Erythroblast (primary cell): Measurements from ENCODE around the gene FOXP2.

ENCODE experiments used
- GATA1 ChIP-seq: IDR thresholded peaks from 2 replicates; pipeline ENCODE4 v1.6.1; 2011; ENCODE audit warnings: low read depth, mild to moderate bottlenecking, control low read depth, low read length, moderate library complexity
- POLR2A ChIP-seq: IDR thresholded peaks from 2 replicates; pipeline ENCODE4 v1.6.1; 2011; ENCODE audit warnings: mild to moderate bottlenecking, low read length

- TF ChIP-seq POLR2A = no peak
- no peak for TF ChIP-seq GATA1
Observed at GRCh38 chr7:114569220-114569619, 154.6 kb downstream of the FOXP2 start.
